ENCODE measurements around the gene MICOS13.

MICOS13 gene

DNA sequence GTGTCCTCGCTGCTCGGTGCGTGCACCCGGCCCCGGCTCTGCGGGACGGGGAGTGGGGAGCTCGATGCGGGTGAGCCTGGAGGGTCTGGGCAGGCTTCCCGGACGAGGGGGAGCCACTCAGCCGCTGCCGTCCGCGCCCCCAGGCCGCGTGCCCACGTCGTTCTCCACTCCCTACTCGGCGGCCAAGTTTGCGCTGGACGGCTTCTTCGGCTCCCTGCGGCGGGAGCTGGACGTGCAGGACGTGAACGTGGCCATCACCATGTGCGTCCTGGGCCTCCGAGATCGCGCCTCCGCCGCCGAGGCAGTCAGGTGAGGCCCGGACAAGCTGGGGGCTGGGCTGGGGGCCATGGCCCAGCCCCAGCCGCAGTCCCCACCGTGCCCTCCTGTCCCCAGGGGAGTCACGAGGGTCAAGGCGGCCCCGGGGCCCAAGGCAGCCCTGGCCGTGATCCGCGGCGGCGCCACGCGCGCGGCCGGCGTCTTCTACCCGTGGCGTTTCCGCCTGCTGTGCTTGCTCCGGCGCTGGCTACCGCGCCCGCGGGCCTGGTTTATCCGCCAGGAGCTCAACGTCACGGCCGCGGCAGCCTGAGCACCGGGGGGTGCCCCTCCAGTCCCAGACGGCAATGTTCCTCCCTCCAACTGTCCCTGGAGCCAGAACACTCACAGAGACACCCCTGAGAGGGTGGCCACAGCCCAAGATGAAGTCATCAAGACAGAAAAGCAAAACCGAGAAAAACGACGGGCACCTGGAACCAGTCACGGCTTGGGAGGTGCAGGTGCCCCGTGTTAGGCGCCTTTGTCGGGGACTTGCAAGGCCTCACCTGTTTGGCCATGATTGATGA lies 7.3 kb upstream of the MICOS13 start:
- no peak for DNase-seq (ENCODE audit: low spot score)

DNA sequence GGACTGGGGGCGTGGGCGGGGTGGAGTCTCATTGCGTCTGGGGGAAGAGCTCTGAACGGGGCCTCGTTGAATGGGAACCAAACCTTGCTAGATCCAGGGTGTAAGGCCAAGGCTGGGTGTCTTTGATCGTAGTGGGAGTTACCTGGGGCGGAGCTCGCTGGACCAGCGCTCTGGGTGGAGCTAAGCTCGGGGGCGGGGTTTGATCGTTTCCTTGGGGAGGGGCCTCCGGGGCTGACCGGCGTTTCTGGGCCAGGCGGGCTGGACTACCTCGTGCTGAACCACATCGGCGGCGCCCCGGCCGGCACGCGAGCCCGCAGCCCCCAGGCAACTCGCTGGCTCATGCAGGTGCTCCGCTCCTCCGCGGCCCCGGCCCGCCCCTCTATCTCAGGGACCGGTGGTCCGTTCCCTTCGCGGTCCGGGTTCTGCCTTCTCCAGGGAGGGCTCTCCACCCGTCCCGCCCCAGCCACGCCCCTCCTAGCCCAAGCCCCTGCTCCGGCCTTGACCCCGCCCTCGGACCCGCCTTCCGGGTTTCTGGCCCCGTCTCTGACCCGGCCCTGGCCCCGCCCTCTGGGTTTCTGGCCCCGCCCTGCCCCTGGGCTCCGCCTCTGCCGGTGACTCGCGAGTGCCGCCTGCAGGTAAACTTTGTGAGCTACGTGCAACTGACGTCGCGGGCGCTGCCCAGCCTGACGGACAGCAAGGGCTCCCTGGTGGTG lies 6.5 kb upstream of the MICOS13 start:
- DNase-seq (ENCODE audit: low spot score): peak; percentile 100

DNA sequence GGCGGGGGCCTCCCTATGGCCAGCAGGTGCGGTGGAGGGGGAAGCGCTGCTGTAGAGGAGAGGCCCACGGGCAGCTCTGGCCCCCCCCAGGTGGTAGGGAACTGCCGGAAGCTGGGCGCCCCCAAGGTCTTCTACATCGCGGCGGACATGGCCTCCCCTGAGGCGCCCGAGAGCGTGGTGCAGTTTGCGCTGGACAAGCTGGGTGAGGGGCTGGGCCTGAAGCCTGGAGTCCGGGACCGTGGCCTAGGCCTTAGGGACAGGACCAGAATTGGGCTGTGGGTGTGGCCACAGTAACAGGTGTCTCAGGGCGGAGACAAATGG lies 6.0 kb upstream of the MICOS13 start:
- no peak for DNase-seq (ENCODE audit: low spot score)

DNA sequence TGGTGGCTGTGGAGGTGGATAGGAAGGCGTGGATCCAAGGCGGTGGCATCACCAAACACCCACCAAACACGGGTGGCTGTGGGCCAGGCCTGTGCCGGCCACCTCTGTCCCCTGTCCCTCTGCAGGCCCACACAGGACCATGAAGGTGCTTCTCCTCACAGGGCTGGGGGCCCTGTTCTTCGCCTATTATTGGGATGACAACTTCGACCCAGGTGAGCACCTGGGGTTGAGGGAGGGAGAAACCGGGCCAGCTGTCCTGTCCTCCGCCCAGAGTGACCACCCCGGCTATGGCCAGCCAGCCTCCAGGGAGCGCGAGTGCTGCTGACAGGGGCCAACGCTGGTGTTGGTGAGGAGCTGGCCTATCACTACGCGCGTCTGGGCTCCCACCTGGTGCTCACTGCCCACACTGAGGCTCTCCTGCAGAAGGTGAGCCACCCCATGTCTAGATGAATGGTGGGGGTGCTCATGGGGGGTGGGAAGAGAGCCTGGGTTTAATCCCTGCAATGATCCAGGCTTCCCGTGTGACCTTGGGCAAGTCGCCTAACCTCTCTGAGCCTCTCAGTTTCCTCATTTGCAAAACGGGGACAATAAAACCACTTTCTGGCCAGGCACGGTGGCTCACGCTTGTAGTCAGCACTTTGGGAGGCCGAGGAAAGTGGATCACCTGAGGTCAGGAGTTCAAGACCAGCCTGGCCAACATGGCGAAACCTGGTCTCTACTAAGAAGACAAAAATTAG lies 4.5 kb upstream of the MICOS13 start:
- DNase-seq (ENCODE audit: low spot score): no peak

DNA sequence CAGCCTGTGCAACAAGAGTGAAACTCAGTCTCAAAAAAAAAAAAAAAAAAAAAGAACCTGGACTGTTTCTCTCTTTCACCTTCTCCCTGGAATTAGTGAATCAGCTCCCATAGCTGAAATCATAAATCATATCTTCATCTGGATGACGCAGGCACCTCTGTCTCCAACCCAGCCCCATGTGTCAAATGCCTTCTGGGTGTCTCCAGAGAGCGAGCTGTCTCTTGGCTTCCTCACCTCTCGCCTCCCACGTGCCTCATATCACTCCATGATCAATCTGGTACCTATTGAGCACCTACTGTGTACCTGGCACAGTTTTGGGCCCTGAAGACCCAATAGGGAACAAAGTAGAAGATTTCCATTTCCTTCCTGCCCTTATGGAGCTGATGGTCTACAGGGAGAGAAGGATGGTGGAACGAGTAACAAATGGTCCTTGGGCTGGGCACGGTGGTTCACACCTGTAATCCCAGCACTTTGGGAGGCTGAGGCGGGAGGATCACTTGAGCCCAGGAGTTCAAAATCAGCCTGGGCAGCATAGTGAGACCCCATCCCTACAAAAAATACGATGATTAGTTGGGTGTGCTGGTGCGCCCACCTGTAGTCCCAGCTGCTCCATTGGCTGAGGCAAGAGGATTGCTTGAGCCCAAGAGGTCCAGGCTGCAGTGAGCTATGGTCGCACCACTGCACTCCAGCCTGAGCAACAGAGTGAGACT lies 3.0 kb upstream of the MICOS13 start:
- DNase-seq (ENCODE audit: low spot score): no peak

DNA sequence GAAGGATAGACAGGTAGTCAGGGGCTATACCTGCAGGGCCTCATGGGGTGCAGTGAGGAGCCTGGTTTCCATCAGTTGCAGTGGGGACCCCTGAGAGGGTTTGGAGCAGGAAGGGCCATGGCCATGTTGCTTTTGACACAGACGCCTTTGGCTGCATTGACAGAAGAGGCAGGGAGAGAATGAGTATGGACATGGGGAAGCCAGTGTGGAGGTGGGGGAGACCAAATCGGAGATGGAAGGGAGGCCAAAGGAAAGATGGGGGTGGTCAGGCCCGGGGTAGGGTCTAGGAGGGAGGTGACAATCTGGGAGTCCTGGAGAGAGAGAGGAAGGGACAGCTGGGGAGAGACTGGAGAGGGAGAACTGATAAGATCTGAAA lies 1.8 kb upstream of the MICOS13 start:
- no peak for DNase-seq (ENCODE audit: low spot score)

DNA sequence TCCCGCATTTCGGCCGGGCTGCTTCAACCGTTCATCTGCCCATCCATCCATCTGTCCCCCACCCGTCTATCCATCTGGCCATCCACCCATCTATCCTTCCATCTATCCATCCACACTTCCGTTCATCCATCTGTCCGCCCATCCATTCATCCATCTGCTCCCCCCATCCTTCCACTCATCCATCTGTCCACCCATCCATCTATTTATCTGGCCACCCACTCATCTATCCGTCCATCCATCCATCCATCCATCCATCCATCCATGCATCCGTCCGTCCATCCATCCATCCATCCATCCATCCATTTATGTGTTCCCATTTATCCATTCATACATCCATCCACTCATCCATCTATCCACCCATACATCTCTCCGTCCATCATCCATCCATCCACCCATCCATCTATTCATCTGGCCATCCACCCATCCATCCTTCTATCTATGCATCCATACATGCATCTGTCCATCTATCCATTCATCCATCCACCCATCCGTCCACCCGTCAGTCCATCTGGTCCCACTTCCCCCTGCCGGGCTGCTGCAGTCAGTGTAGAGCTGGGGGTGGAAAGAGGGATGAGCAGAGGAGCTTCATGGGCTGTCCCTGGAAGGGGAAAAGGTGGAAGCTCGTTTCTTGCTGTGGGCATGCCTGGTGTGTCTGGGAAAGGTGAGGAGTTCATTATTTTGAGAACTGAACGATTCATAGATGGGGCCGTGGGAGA lies 1.2 kb upstream of the MICOS13 start:
- no peak for DNase-seq (ENCODE audit: low spot score)

DNA sequence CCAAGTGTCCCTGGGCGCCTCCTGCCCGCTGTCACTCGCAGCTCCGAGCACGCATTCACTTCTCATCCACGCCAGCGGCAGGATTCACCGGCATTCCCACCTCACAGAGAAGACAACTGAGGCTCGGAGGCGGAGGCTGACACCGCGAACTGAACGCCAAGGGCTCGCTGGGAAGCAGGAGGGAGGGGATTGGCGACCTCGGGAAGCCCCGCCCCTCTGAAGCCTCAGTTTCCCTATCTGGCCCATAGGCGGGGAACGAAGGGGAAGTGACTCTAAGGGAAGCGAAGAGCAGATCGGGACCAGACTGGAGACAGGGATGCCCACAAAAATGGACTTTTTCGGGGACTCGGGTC lies 256 bp downstream of the MICOS13 start:
- no peak for DNase-seq (ENCODE audit: low spot score)

DNA sequence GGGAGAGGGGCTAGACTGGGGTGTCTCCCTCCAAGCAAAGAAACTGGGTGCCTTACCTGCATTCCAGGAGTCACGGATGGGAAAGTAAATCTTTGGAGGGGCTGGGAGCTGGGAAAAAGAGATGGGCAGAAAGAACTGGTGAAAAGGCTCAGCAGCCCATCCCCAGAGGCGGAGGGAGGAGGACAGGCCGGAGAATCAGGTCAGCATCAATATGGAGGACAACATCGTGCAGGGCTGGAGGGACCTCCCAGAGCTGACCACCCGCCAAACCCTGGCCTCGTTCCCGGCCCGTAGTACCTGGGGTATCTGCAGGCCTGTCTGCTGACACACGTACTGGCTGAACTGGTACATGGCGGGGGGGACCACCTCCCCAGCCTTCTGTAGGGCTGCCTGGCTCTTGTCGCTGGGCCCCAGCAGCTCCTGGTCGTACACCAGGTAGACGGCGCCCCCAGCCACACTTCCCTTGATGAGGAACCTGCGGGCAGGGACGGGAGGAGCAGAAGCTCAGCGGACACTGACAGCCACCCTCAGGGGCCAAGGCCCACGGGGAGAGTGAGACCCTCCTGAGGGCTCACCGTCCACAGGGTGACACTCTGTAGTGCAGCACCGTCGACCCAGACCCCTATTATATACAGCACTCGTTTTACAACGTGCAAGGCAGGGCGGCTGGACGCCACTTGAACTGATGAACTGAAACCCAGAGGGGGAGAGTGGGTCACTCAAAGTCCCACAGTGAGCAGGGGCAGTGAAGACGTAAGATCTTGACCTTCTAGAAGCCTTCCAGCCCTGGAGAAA lies 830 bp downstream of the MICOS13 start:
- no peak for DNase-seq (ENCODE audit: low spot score)

DNA sequence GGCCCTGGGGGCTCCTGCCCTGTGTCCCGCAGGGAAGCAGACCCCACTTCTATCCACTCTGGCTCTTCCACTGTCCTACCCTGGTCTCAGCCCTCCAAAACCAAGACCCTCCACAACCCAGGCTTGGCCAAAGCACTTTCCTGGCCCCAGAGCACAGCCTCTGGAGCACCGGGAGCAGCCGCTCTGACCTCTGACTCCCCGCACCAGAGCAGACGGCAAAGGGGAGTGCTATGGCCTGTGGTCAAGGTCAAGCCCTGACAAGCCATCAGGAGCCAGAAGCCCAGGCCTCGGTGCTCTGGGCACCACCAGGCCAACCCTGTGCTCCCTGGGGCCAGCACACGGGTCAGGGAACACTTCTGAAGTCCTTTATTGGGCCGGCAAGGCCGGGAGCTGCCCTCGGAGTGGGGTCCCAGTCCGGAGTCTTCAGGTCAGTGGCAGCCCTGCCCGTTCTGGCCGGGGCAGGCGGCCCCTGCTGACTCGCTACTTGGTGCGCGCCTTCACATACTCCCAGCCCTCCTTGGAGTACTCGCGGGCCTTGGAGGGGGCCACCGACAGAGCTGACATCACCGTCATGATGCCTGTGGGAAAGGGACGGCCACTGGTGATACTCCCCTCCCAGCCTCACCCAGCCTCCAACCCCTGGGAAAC lies 2.1 kb downstream of the MICOS13 start:
- DNase-seq (ENCODE audit: low spot score): no peak

DNA sequence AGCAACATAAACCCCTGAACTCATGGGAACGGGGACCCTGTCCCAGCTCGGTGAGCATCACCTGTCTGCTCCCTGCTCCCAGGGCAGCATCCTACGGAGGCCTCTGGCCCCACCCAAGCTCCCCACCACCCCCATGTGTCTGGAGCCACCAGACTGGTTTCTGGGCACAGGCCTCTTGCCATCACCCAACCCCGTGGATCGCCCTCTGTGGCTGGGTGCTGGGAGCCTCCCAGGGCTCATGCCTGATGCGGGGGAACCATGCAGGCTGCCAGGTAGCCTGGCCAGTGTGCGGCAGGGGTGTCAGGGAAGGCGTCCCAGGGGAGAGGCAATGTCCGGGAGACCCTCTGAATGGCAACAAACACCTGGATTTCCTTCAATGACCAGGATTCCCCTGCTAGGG lies 2.7 kb downstream of the MICOS13 start:
- no peak for DNase-seq (ENCODE audit: low spot score)

DNA sequence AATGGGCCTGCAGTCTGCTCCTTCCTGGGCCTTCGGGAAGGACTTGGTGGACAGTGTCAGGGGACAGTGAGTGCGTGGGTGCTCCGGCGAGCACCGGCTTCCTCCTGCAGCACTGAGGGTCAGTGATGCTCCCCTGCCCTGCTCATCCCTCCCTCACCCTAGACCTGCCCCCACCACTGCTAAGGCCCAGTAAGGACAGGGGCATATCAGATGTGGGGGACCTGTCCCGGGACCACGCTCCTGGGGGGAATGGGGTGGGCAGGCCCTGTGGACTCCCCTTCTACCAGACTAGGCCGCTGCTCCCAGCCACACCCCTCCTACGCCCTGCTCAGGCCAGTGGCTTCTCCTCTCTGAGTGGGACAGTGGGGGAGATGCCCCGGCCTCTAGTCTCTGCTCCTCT lies 3.2 kb downstream of the MICOS13 start:
- no peak for DNase-seq (ENCODE audit: low spot score)

DNA sequence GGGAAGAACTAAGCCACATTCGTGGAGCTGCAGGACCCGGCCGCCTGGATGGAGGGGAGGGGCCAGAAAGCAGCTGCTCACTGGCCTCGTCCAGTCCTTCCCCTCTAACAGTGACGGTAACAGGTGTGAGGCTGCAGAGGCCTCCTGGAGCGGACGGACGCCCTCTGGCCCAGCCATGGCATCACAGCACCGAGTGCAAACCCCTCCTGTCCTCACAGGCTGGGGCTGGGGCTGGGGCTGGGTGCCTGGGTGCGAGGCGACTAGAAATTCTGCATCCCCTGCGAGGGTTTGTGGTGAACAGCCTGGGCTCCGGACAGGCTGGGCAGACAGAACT lies 3.6 kb downstream of the MICOS13 start:
- DNase-seq (ENCODE audit: low spot score): no peak

DNA sequence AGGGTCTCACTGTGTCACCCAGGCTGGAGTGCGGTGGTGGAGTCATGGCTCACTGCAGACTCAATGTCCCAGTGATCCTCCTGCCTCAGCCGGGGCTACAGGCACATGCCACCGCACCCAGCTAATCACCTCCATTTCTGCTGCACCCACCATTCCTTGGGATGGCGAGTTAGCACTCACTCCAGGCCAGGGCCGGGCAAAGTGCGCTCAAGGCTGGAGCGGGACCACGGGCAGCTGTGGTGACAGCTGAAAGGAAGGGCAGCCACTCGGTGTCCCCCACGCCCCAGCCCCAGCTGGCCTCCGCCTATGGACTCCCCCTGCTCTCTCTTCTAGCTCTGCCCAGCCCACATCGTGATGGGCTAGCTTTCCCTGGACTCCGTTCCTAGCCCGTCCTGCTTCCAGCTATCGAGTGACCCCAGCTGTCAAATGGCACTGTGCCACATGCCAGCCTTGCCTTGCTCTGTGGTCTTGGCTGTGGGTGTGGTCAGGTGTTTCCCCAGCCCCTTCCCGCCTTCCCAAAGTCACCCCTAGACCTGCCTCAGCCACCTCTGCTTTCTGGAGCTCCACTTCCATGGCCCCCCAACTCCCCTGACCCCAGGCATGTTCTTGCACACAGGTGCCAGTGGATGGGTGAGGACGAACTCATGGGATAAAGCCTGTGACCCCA lies 4.1 kb downstream of the MICOS13 start:
- no peak for DNase-seq (ENCODE audit: low spot score)

DNA sequence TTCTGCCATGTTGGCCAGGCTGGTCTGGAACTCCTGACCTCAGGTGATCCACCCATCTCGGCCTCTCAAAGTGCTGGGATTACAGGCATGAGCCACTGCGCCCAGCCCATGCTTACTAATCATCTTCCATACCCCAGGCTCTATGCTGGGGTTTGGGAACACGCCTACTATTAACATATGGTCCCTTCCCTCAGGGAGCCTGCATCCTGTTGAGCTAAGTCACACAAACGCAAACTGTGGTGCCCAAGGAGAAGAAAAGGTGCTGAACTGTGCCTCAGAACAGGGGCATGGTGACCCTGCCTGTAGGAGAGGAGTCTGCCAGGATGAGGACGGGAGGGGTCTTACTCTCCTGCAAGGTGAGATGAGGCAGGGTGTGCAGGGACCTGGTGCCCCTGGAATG lies 5.6 kb downstream of the MICOS13 start:
- no peak for DNase-seq (ENCODE audit: low spot score)

DNA sequence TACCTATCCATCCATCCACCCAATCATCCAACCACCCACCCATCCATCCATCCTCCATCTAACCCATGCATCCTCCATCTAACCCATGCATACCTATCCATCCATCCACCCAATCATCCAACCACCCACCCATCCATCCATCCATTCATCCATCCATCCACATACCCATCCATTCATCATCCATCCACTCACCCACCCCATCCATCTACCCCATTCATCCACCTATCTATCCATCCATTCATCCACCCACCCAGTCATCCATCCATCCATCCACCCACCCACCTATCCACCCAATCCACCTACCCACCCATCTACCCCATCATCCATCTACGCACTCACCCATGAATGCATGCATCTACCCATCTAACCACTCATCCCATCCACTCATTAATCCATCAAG lies 6.6 kb downstream of the MICOS13 start:
- DNase-seq (ENCODE audit: low spot score): no peak

DNA sequence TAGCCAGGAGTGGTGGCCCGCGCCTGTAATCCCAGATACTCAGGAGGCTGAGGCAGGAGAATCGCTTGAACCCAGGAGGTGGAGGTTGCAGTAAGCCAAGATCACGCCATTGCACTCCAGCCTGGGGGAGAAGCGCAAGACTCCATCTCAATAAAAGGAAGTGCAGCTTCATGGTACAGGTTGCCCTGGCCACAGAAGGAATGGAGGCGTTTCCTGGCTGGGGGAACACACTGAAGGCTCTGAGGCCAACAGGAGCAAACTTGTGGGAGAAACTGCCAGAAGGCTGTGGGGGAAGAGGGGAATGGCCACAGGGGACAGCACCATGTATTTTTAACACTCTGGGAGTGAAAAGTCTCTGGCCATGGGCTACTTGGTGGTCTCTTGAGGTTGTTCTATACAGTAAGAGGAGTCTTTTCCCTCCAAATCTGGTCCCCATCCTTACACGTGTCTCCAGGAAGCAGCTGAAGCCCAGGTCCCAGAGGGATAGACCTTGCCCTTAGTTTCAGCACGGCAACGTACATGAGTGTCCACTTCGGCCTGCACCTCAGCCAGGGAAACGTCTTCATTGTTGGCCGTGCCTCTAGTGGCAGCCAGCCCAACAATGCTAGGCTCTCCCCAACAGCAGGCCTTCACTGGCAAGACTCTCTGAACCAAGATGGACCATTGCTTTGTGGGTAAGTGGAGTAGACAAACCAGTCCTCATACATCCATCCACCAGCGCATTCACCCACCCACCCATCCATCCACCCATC lies 7.4 kb downstream of the MICOS13 start:
- no peak for DNase-seq (ENCODE audit: low spot score)

DNA sequence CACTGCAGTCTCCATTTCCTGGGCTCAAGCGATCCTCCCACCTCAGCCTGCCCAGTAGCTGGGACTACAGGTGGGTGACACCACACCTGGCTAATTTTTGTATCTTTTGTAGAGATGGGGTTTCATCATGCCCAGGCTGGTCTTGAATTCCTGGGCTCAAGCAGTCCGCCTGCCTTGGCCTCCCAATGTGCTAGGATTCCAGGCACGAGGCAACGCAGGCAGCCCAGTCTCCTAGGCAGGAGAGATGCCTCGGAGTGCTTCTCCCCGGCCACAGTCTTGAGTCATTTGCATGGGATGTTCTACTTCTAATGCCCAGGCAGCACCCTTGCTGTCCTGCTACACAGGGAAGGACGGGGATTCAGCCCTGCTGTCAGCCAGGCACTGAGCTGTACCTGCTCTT lies 8.7 kb downstream of the MICOS13 start:
- no peak for DNase-seq (ENCODE audit: low spot score)

DNA sequence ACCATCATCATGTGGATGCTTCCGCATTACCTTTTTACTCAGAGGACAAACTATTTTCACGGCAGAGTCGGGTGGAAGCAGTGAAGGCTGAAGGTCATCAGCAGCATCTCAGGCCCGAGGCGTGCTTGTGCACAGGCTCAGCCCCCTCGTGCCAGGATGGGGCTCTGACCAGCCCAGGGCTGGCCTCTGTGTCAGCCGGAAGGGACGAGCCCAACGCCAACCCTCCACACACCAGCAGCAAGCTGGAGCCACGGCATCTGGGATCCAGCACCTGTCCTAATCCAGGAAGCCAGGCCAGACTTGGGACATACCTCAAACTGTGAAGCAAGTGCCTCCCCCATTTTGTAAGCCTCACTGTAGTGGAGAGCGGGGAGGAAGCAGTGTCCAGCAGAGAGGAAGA lies 11.1 kb downstream of the MICOS13 start:
- no peak for DNase-seq (ENCODE audit: low spot score)

Data from ecto neural progenitor cell (in vitro differentiated cells).